Stimulated activated CD8-positive, alpha-beta memory T cell treated with anti-CD3 and anti-CD28 coated beads, Interleukin-12 subunit alpha, Interleukin-12 subunit beta, amount 100 ng/mL, for 1 hour (primary cell): ENCODE measurements around the gene TCF4.

ENCODE experiments used
- DNase-seq: peaks from one replicate; pipeline ENCODE4 v3.0.0-alpha.2; 2020; ENCODE audit warnings: low read depth

The TCF4 gene

GRCh38 chr18:55384551-55385275, 203.3 kb downstream of the TCF4 start:
- no peak for DNase-seq

- DNase-seq: no peak
These were observed 203.9 kb downstream of the TCF4 start for GRCh38 chr18:55384115-55384514.

DNA sequence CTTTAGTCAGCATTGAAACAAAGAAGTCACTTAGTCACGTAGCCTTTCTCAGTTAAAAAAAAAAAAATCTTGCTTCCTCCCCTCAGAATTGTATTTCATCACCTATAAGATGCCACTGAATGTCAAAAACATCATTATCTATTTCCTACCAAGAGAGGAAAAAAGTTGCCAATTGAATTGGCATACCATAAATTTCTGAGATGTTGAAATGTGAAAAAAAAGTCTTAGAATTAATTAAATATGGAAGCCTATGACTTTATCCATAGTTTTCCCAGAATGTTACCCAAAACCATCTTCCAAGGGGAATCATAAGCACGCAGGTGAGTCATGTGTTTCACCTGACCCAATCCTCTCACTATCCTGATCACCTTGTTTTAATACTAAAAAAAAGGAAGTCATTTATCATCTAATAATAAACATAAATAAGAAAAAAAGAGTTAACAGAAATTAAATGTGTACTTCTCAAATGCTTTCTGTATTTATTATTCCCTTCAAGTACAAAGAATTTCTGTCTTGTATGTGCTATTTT, 205.7 kb downstream of the TCF4 start:
- no peak for DNase-seq

DNA sequence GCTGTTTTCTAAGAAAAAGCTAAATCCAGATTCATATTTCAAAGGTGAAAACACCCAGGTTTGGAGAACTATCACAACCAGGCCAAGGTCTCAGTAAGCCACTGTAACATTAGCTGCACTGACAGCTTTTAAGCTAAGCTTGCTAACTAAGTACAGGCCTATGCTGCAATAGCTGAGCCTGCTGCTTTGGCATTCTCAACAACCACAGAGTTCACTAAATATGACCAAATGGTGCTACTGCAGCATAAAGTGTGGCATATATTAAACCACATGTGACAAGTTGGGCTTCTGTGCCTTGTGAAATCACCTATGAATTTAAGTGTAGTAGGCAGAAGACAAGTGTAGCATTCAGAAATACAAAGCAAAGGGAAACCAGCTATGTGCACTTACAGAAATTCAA, 206.7 kb downstream of the TCF4 start:
- DNase-seq: no peak

DNA sequence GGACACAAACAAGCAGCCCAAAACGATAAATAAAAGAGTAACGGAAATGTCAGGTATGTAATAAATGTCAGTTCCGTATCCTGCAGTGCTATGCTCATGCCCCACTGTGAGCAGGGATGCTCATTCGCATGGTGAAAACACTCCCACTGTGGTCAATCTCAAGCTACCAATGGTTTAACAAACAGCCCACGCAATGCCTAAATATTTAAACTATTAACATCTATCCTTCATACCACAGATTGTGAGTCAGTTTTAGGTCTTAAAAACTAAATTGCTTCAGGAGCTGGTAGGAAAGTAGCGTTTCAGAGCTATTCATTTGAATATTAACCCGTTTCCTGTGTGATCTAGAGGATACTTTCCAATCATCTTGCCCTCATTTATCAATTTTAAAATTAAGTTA, 207.4 kb downstream of the TCF4 start:
- DNase-seq: no peak

DNA sequence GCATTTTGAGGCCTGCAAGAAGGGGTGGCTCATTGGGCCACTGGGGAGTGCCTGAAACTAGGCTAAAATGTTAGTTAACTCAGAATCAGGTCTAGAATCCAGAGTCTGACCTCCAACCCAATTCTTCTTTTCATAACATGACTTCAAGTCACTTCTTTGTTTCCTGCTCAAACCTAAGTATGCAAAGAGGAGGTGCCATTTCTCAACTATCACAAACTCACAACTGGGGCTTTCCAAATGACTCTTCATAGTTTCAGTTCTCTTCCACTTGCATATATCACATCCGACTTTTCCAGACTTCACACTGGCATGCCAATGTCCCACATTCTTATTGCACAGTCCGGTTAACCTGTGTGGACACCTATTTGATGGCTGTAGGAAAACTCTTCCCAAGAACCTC, 211.6 kb downstream of the TCF4 start:
- no peak for DNase-seq

- no peak for DNase-seq
These were observed 212.1 kb downstream of the TCF4 start for GRCh38 chr18:55375930-55376329.

- DNase-seq: no peak
These were observed 213.3 kb downstream of the TCF4 start for GRCh38 chr18:55374741-55375140.

GRCh38 chr18:55372209-55372608, 215.8 kb downstream of the TCF4 start:
- no peak for DNase-seq

DNA sequence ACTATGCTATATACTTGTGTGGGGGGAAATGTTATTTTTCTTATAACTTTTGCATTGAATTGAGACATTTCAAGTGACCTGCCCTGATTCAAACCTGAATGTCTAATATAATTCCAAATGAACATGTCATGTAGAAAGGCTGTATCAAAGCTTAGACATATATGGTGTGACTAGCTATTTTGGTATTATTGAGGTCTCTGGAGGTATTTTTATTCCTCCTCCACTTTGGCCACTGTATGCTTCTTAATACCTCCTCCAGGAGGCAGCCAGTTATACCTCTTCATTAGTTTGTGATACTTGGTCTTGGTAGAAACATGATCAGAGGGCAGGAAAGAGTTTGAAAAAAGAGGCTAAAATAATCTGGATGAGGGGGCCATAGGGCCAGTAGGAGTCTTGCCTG, 217.1 kb downstream of the TCF4 start:
- DNase-seq: no peak

- no peak for DNase-seq
These were observed 218.6 kb downstream of the TCF4 start for GRCh38 chr18:55369346-55369745.

DNA sequence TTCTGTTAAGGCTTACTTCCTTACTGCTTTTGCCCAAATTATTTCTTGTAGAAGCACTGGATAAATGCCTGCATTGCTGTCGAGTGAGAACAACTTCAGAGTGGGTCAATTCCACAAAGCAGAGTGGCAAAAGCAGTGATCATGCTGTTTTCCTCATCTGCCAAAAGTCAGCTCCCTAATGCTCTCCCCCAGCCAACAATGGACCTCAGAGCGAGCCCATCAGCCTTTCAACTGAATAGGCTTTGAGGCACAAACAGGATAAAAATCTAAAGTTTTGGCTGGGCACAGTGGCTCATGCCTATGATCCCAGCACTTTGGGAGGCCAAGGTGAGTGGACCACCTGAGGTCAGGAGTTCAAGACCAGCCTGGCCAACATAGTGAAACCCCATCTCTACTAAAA, 222.7 kb downstream of the TCF4 start:
- no peak for DNase-seq

GRCh38 chr18:55362303-55362702, 225.7 kb downstream of the TCF4 start:
- DNase-seq: no peak

DNA sequence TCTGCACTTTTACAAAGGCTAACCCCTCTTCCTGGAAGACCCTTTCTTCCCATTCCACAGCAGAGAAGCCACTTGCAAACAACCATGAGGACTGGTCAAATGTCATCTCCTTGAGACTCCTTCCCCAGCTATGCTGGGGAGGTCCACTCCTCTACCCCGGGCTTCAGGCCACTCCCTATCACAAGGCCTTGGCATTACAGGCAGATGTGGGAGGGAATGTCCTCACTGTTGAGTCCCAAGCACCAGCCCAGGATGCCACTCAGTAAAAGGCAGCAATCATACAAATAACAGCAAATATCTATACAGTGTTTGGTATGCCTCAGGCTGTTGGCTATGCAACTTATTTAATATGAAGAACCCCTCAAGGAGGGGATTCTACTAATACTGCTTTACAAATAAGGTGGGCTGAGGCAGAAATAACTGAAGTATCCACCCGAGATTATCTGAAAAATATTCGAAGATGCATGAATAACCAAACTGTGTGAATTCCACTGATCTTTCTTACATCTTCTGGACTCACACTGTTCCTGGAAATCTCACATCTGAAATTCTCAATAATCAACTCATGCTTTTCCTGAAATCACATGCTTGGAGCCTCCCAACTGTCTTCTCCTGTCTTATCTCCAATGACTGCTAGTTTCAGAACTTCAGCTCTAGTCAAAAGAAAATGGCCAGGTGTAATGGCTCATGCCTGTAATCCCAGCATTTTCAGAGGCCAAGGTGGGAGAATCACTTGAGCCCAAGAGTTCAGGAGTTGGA, 226.3 kb downstream of the TCF4 start:
- no peak for DNase-seq

GRCh38 chr18:55360061-55360460, 227.9 kb downstream of the TCF4 start:
- no peak for DNase-seq

DNA sequence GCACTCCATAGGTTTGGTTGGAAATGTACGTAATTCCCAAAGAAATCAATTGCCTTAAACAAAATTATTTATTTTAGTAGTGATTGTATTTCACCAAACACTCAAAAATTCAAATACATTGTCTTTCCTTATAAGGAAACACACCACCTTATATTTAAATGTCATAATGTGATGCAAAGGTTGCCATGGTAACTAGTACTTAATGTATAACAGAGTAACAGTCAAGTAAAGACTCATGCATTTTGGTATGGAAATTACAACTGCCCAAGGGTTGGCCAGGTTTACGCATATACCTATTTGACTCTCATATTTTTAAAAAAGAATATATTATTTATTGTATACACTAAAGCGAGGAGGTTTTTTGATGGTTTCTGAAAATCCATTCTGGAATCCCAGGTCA, 231.2 kb downstream of the TCF4 start:
- no peak for DNase-seq

DNA sequence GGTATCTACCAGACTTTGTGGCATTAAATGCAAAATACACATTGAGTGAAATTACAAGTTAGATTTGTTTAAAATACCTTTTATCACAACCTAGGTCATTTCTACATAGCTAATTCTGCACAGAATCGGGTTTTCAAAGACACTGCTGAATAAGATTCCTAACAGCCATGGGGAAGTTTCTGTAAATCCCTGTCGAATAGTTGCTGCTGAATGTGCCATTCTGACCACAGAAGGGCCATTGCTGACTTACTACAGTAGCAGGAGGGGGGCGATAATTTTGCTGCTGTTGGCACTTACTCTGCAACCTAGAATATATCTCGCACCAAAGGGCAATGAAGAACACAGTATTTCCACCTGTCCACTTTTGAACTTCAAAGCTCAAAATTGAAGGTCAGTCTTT, 232.8 kb downstream of the TCF4 start:
- DNase-seq: no peak

DNA sequence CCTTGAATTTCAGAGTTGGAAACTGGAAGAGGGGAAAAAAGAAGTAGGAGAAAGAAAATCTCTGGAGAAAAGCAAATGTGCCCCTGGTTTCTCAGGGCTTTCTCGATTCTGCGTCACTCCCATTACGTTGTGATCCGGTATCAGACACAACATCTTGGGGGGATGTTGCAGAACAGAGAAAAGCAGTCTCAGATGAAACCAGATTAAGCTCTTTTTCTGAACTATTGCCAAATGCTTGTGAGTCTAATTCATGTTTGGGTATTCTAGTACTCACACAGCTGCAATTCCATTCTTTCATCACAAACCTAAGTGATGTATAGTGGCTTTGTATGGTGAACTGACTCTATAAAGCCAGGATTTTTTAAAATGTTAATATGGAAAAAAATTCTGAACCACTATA, 233.2 kb downstream of the TCF4 start:
- no peak for DNase-seq

DNA sequence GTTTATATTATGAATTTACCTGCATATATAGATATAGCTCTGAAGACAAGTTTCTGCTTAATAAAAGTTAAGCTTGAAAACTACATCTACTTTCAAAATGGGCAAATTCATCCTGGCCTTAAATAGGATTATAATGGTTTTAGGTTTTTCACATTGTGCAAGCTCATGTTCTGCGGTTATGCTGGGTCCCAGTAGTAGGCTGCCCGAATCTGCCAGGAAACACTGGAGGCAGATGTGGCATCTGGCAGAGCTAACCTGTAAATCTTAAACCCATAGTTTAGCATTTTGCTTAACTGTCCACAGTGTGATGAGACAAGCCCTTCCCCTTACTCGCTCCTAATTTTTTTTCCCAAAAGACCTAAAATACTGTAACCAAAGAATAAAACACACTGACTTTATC, 234.2 kb downstream of the TCF4 start:
- DNase-seq: no peak

DNA sequence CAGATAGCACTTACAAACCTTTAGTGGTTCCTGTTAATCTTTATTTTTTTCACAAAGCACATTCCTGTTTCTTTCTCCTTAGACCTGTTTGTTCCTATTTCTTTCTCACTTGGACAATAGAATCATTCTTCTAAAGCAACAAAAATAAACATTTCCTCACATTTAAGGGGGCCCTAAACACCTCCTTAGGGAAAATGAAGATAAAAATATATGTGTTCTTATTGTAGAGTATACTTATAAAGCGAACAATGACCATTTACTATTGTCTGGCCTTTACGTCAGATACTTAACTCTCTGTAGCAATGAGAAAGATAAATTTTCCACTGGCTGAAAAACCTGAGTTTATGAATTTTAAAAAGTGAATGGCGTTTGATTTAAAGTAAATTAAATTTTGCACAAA, 234.6 kb downstream of the TCF4 start:
- DNase-seq: no peak

DNA sequence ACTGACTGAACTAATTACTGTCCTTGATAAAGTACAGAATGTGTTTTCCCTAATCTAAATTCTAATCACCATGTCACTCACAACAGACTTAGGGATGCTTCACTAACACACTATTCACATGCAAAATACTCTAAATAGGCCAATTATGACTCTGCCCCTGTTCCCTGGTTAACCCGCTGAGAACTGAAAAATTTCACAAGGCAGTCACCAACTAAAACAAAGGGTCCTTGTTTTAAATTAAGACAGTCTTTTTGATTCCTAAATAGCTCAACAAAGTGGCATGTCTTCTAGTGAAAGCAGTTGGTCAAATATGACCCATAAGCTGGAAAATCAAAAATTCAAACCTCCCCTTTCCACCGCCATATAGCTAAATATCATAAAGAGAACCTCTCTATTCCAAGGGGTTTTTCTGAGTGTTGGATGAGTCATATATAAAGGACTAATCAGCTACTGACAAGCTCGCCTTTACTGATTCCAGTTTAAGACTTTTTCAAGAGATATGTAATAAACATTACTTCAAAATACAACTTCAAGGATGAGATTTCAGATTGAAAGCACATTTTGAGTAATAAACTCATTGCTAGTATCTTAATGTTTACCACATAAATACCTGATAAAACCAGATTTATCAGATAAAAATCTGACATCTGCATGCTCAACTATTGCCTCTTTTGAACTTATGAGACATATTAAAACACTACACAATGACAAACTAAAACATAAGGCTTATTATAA, 235.8 kb downstream of the TCF4 start:
- no peak for DNase-seq

DNA sequence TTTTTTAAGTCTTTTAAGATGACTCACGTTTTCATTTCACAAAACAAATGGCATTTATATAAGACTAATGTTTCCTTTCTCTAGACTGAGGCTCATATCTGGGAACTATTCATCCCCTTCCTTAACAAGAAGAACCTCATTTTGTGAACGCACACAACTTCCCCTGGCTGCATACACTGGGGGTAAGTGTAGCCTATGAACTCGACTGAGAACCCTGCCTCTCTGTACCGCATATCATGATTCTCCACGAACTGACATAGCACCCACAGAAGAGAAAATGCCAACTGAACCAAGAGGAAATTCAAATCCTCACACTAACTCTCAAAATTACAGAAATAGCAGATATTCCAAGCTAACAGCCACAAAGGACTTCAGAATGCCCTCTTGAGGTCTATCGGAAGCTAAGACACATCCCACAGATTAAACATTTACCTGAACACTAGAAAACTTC, 236.7 kb downstream of the TCF4 start:
- DNase-seq: no peak

DNA sequence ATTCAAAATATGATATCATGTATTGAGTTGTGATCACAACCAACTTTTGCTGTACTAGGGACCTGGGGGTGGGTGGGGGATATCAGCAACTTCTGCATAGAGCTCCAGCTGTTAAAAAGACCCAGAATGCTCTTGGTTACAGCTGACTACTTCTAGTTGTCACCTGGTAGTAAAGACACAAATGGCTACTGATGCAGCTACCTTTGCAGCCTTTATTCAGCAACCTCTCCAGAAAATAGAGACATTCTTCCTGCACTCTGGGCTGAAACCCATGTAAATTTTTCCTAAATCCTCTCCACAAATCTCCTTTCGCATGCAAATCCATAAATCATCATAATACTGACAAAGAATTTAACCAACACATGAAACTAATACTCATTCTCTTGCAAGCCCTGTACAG, 238.3 kb downstream of the TCF4 start:
- DNase-seq: no peak
